Fibroblast of mammary gland (primary cell): ENCODE measurements around the gene GAB3.
A peak's percentile ranks its signal among the peaks of the same experiment; 100 is the strongest.

Experiments used
- DNase-seq: peaks from one replicate; pipeline ENCODE4 v3.0.0-alpha.2; 2010; ENCODE audit warnings: low read depth
- H3K4me3 ChIP-seq: 2 replicates; pipeline ENCODE4 v1.5.1; 2011; ENCODE audit warnings: low read depth, mild to moderate bottlenecking, low read length, moderate library complexity; ENCODE audit not compliant: control insufficient read depth
- CTCF ChIP-seq: conservative IDR thresholded peaks from 2 replicates; pipeline ENCODE4 v1.5.1; 2011; ENCODE audit warnings: low read depth, low read length, inconsistent platforms; ENCODE audit not compliant: control insufficient read depth, insufficient read depth

GAB3 gene

GRCh38 chrX:154791467-154791866 is 40.6 kb upstream of the GAB3 start:
- TF ChIP-seq CTCF: no peak
- H3K4me3 ChIP-seq: no peak overlapping the region
- no peak for DNase-seq

GRCh38 chrX:154785716-154786115 is 34.8 kb upstream of the GAB3 start:
- no peak for DNase-seq
- TF ChIP-seq CTCF: no peak
- H3K4me3 ChIP-seq: no peak overlapping the region

DNA sequence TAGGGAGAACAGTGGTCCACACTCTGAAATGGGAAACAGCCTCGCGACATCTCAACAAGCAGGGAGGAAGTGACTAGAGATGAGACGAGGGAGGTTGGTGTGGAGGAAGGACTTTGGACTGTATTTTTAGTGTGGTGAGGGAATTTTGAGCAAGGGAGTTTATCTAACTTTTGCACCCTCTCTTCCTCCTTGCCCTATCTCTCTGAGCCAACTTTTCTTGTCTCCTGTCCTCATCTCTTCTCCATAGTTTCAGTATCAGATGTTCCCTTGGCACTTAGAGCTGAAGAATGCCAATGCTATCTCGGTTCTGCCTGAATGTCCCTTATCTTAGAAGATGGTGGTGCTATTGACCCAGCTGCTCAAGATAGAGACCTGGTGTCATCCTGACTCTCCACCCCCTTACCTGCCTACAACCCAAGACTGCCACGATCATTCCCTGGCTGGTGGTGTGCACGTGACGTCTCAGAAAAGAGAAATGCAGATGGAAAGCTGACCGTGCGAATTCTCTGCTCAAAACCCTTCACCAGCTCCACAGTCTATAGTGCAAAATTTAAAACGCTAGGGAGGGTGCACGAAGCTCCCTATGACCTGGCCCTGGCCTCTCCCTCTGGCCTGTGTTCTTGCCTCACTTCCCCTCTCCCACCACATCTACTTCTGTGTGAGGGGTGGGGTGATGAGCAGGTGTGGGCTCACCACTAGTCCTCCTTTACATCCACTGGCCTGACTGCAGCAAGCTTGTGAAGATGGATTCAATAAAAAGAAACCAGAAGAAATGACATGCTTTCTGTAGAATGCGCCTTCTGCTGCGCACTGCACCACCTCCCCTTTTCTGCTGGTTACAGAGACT is 33.5 kb upstream of the GAB3 start:
- no peak overlapping the region for H3K4me3 ChIP-seq
- no peak for DNase-seq
- no peak for TF ChIP-seq CTCF

GRCh38 chrX:154780968-154781367 is 30.1 kb upstream of the GAB3 start:
- no peak for DNase-seq
- no peak overlapping the region for H3K4me3 ChIP-seq
- TF ChIP-seq CTCF: no peak

GRCh38 chrX:154779261-154779660 is 28.4 kb upstream of the GAB3 start:
- DNase-seq: peak; percentile 85
- no peak for TF ChIP-seq CTCF
- H3K4me3 ChIP-seq: no peak overlapping the region

DNA sequence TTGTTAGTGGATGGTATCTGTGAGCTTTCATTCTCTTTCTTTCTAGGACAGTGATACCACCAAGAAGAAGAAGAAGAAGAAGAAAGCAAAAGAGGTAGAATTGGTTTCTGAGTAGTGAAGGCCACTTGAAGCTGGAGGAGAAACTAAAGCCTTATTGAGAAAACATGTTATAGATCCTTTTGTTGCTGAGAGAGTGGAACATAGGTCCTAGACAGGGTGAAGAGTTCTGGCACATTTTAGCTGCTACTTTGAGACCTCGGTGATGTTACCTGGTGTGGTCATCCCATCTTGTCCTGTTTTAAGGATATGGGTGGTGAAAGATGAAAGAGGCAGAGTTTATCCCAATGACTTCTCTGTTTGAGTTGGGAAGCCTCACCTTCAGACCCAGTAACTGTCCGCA is 25.9 kb upstream of the GAB3 start:
- H3K4me3 ChIP-seq: no peak overlapping the region
- no peak for DNase-seq
- TF ChIP-seq CTCF: no peak
